ENCODE data around the gene MAST4. TPM values are rescaled to one million over a fixed set of nuclear protein-coding genes. Genes with fewer than 3 reads are reported as not detected.

MAST4 gene
- total and polyA plus RNA-seq, 4 donors = 17.1 to 34.6 (median 21.0) TPM

DNA sequence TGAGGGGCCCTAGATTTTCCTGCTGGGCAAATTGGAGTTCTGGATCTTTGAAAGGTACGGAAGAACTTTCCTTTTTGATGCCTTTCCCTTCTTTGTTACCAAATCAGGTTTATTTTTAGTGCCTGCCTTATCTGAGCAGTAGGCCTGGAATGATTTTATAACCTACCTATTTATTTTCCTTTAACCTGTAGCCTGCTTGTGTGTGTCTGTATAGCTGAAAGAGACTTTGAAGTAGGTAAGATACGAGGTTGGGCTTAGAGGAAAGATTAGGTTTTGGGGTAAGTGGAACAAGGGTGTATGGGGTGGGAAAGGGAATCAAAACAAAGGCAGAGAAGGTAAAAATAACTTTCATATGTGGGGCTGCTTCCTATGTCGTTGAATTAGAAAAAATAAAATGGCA, 389.2 kb downstream of the MAST4 start:
- H3K27ac ChIP-seq (ENCODE audit: low read depth, low read length) = no peak overlapping the region
- H3K9me3 ChIP-seq (ENCODE audit: control insufficient read depth, insufficient read depth, low read length) = no peaks in the 10 kb centered on the region
- WGBS (ENCODE audit: insufficient coverage) = 100% methylated on average over 2 of the region's 3 CpGs
- H3K4me1 ChIP-seq (ENCODE audit: control insufficient read depth, insufficient read depth, low read length) = peaks cover 2% of the 10 kb centered on the region
- DNase-seq (ENCODE audit: low read depth in 4 of 6, low spot score in 6 of 6) = no peak
- no peak overlapping the region for H3K4me3 ChIP-seq (ENCODE audit: low read depth, low read length)
- H3K27me3 ChIP-seq (ENCODE audit: control insufficient read depth, insufficient read depth, low read length) = no peaks in the 10 kb centered on the region
- no peaks in the 10 kb centered on the region for H3K36me3 ChIP-seq (ENCODE audit: control insufficient read depth, insufficient read depth, low read length)

DNA sequence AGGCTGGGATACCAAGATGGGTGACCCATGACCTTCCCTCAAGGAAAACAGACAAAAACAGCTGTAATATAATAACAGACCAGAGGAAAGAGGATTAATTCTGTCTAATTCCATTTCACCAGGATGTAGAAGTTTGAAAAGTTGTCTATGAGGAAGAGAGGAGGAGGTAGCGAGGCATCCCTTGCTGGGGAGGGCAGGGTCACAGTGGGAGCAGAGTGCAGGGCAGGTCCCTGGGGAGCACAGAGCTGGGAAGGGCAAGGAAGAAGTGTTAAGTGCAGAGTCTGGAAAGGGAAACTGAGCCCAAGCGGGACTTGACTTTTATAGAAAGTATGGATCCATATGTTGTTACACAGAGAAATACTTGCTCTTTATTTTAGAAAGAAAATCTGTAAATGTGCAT, 389.8 kb downstream of the MAST4 start:
- H3K27me3 ChIP-seq (ENCODE audit: control insufficient read depth, insufficient read depth, low read length) = no peaks in the 10 kb centered on the region
- H3K27ac ChIP-seq (ENCODE audit: low read depth, low read length) = no peak overlapping the region
- peaks cover 2% of the 10 kb centered on the region for H3K4me1 ChIP-seq (ENCODE audit: control insufficient read depth, insufficient read depth, low read length)
- WGBS (ENCODE audit: insufficient coverage) = 87% methylated on average over 1 of the region's 2 CpGs
- DNase-seq (ENCODE audit: low read depth in 4 of 6, low spot score in 6 of 6) = no peak
- H3K36me3 ChIP-seq (ENCODE audit: control insufficient read depth, insufficient read depth, low read length) = no peaks in the 10 kb centered on the region
- no peaks in the 10 kb centered on the region for H3K9me3 ChIP-seq (ENCODE audit: control insufficient read depth, insufficient read depth, low read length)
- no peak overlapping the region for H3K4me3 ChIP-seq (ENCODE audit: low read depth, low read length)

DNA sequence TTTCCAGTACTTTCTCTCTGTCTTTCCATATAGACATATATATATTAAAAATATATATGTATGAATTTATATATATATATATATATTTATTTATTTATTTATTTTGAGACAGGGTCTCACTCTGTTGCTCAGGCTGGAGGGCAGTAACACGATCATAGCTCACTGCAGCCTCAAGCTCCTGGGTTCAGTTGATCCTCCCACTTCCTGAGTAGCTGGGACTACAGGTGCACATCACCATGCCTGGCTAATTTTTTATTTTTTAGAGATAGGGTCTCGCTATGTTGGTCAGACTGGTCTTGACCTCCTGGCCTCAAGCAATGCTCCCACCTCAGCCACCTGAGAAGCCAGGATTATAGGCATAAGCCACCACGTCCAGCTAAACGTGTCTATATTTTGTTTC, 390.3 kb downstream of the MAST4 start:
- Histone ChIP-seq H3K9me3 (ENCODE audit: control insufficient read depth, insufficient read depth, low read length) (no peaks in the 10 kb centered on the region), H3K36me3 (ENCODE audit: control insufficient read depth, insufficient read depth, low read length) (no peaks in the 10 kb centered on the region), H3K27me3 (ENCODE audit: control insufficient read depth, insufficient read depth, low read length) (no peaks in the 10 kb centered on the region), H3K4me1 (ENCODE audit: control insufficient read depth, insufficient read depth, low read length) (no peaks in the 10 kb centered on the region), H3K27ac (ENCODE audit: low read depth, low read length) (no peak overlapping the region), H3K4me3 (ENCODE audit: low read depth, low read length) (no peak overlapping the region)
- no peak for DNase-seq (ENCODE audit: low read depth in 4 of 6, low spot score in 6 of 6)
- WGBS (ENCODE audit: insufficient coverage) = 83% methylated on average over 1 of the region's 4 CpGs

DNA sequence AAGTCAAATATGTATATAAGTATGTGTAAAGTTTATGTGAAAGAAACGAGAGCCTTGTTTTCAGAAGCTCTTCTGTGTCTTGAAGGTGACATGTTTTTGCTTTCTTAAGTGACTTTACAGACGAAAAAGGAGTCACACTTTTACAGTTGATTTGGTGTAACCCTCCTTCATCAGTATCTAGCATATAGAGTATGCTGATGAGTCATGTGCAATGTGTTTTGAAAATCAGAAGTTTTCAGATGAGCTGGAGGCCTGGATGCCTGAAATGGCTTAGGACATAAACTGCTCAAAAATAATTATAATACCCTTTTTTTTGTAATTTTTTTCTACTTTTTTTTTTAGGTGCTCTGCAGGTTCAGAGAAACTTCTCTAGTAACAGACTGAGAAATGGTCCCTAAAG, 390.9 kb downstream of the MAST4 start:
- H3K36me3 ChIP-seq (ENCODE audit: control insufficient read depth, insufficient read depth, low read length) = no peaks in the 10 kb centered on the region
- DNase-seq (ENCODE audit: low read depth in 4 of 6, low spot score in 6 of 6) = no peak
- no peaks in the 10 kb centered on the region for H3K4me1 ChIP-seq (ENCODE audit: control insufficient read depth, insufficient read depth, low read length)
- no peak overlapping the region for H3K4me3 ChIP-seq (ENCODE audit: low read depth, low read length)
- no peak overlapping the region for H3K27ac ChIP-seq (ENCODE audit: low read depth, low read length)
- WGBS (ENCODE audit: insufficient coverage) = no CpG with 5 or more reads among the region's 2 CpGs
- no peaks in the 10 kb centered on the region for H3K27me3 ChIP-seq (ENCODE audit: control insufficient read depth, insufficient read depth, low read length)
- H3K9me3 ChIP-seq (ENCODE audit: control insufficient read depth, insufficient read depth, low read length) = no peaks in the 10 kb centered on the region

DNA sequence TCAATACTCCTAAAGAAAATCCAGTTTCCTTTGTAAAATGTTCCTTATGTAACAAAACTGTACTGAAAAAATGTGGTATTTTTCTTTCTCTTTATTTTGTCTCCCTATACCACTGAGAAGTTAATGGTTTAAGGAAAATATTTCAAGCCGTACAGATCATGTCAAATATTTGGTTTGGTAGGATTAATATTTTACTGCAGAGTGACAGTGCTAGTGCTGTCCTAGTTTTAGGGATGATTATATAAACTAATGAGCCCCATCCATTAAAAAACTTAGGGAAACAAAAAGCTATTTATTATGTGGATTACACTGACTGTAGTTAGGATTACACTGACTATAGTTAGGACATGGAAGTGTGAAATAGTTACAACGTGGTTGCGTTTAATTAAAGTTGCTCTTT, 391.3 kb downstream of the MAST4 start:
- WGBS (ENCODE audit: insufficient coverage) = no CpG with 5 or more reads among the region's 3 CpGs
- DNase-seq (ENCODE audit: low read depth in 4 of 6, low spot score in 6 of 6) = no peak
- H3K9me3 ChIP-seq (ENCODE audit: control insufficient read depth, insufficient read depth, low read length) = no peaks in the 10 kb centered on the region
- no peak overlapping the region for H3K4me3 ChIP-seq (ENCODE audit: low read depth, low read length)
- no peak overlapping the region for H3K27ac ChIP-seq (ENCODE audit: low read depth, low read length)
- H3K27me3 ChIP-seq (ENCODE audit: control insufficient read depth, insufficient read depth, low read length) = no peaks in the 10 kb centered on the region
- H3K4me1 ChIP-seq (ENCODE audit: control insufficient read depth, insufficient read depth, low read length) = no peaks in the 10 kb centered on the region
- no peaks in the 10 kb centered on the region for H3K36me3 ChIP-seq (ENCODE audit: control insufficient read depth, insufficient read depth, low read length)

DNA sequence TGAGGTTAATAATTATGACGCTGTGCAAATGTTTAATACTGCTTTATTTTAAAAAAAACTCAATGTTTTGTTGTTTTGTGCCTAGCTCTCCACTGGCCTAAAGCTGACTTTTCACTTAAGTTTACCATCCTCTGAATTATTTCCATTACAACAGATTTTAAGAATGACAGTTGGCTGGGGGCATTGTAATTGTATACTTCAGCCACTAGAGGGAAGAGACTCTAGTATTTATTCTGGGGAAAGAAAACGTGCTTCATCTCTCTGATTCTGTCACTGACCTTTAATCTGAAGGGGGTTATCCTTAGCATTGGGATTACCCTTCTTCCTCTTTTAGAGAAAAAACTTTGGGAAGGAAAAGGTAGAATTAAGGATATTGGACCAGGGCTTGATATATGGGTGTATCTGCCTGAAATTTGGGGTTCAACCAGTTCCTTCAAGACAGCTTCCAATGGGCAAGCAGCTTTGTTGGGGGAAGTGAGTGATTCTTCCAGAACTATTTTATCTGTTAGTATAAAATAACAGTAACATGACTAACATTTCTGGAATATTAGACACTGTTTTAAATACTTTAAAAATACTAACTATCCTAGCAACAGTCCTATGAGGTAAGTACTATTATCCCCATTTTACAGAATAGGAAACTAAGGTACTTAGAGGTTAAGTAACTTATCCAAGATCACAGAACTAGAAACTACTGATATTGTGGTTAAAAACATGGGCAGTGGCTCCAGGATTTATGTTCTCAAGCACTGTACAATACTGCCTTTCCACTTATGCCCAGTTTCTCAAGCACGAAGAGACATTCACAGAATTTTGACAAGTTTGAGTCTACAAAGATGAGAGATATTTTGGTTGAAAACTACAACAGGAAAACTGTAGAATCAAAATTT, 392.0 kb downstream of the MAST4 start:
- Histone ChIP-seq H3K9me3 (ENCODE audit: control insufficient read depth, insufficient read depth, low read length) (no peaks in the 10 kb centered on the region), H3K4me3 (ENCODE audit: low read depth, low read length) (no peak overlapping the region), H3K27me3 (ENCODE audit: control insufficient read depth, insufficient read depth, low read length) (no peaks in the 10 kb centered on the region), H3K27ac (ENCODE audit: low read depth, low read length) (no peak overlapping the region), H3K4me1 (ENCODE audit: control insufficient read depth, insufficient read depth, low read length) (no peaks in the 10 kb centered on the region), H3K36me3 (ENCODE audit: control insufficient read depth, insufficient read depth, low read length) (no peaks in the 10 kb centered on the region)
- DNase-seq (ENCODE audit: low read depth in 4 of 6, low spot score in 6 of 6) = peak in 2 of 6 donors; percentile 41 to 45
- no CpG with 5 or more reads among the region's 3 CpGs for WGBS (ENCODE audit: insufficient coverage)

DNA sequence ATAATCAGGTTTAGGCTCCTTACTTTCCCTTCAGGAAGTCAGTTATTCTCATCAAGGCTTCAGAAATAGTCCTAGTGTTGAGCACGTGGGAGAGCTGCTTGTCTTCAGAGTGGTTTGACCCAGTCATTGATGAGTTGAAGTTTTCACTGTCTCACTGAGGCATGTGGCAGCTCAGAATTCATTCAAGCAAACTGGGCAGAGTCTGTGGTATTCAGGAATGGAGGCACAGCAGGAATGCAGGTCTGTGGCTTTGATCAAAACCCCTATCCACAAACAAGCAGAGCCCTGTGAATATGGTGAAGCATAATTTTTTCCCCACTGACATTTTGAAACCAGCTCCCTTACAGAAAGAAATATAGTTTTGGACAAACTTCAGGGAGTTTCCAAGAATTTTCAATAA, 393.1 kb downstream of the MAST4 start:
- Histone ChIP-seq H3K4me1 (ENCODE audit: control insufficient read depth, insufficient read depth, low read length) (no peaks in the 10 kb centered on the region), H3K27ac (ENCODE audit: low read depth, low read length) (no peak overlapping the region), H3K27me3 (ENCODE audit: control insufficient read depth, insufficient read depth, low read length) (no peaks in the 10 kb centered on the region), H3K9me3 (ENCODE audit: control insufficient read depth, insufficient read depth, low read length) (no peaks in the 10 kb centered on the region), H3K4me3 (ENCODE audit: low read depth, low read length) (no peak overlapping the region), H3K36me3 (ENCODE audit: control insufficient read depth, insufficient read depth, low read length) (no peaks in the 10 kb centered on the region)
- WGBS (ENCODE audit: insufficient coverage) = 0% methylated on average over 1 of the region's 1 CpG
- no peak for DNase-seq (ENCODE audit: low read depth in 4 of 6, low spot score in 6 of 6)

DNA sequence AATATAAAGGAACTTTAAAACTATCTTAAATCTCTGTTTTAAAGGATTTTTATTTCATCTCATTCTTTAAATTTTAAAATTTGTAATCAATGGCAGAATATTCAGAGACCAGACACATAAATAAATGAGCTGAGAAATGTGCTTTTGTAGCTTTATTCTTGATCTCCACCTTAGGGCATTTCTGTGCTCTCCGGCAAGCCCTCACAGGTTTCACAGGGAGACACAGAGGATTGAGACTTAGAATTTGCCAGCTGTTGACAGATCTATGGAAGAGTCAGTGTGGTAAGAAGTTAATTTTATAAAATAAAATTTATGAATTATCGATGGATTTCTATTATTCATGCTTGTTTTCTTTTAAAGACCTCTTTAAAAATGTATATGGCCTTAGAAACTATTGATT, 393.6 kb downstream of the MAST4 start:
- no peaks in the 10 kb centered on the region for H3K9me3 ChIP-seq (ENCODE audit: control insufficient read depth, insufficient read depth, low read length)
- WGBS (ENCODE audit: insufficient coverage) = no CpG with 5 or more reads among the region's 2 CpGs
- H3K4me1 ChIP-seq (ENCODE audit: control insufficient read depth, insufficient read depth, low read length) = no peaks in the 10 kb centered on the region
- H3K36me3 ChIP-seq (ENCODE audit: control insufficient read depth, insufficient read depth, low read length) = no peaks in the 10 kb centered on the region
- no peak overlapping the region for H3K27ac ChIP-seq (ENCODE audit: low read depth, low read length)
- DNase-seq (ENCODE audit: low read depth in 4 of 6, low spot score in 6 of 6) = no peak
- H3K27me3 ChIP-seq (ENCODE audit: control insufficient read depth, insufficient read depth, low read length) = no peaks in the 10 kb centered on the region
- H3K4me3 ChIP-seq (ENCODE audit: low read depth, low read length) = no peak overlapping the region

DNA sequence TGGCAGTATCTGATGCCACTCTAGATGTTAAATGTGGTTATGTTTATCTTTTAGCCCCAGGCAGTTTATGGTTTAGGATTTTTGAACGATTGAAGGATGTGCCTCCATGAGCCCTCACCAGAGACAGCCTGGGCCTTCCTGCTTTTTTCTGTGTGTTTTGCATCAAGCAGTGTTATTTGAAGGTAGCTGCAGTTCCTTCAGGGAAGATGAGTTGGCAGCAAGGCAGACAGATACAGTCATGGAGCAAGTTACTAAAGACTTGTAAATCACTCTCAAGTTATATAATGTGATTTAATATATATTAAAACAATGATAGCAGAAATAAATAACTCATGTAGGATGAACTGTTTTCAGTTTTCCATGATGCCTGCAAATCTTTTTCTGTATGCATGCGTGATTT, 395.6 kb downstream of the MAST4 start:
- no peak overlapping the region for H3K27ac ChIP-seq (ENCODE audit: low read depth, low read length)
- no peaks in the 10 kb centered on the region for H3K9me3 ChIP-seq (ENCODE audit: control insufficient read depth, insufficient read depth, low read length)
- H3K4me1 ChIP-seq (ENCODE audit: control insufficient read depth, insufficient read depth, low read length) = no peaks in the 10 kb centered on the region
- no peaks in the 10 kb centered on the region for H3K27me3 ChIP-seq (ENCODE audit: control insufficient read depth, insufficient read depth, low read length)
- H3K4me3 ChIP-seq (ENCODE audit: low read depth, low read length) = no peak overlapping the region
- H3K36me3 ChIP-seq (ENCODE audit: control insufficient read depth, insufficient read depth, low read length) = no peaks in the 10 kb centered on the region
- 63% methylated on average over 1 of the region's 2 CpGs for WGBS (ENCODE audit: insufficient coverage)
- DNase-seq (ENCODE audit: low read depth in 4 of 6, low spot score in 6 of 6) = no peak

DNA sequence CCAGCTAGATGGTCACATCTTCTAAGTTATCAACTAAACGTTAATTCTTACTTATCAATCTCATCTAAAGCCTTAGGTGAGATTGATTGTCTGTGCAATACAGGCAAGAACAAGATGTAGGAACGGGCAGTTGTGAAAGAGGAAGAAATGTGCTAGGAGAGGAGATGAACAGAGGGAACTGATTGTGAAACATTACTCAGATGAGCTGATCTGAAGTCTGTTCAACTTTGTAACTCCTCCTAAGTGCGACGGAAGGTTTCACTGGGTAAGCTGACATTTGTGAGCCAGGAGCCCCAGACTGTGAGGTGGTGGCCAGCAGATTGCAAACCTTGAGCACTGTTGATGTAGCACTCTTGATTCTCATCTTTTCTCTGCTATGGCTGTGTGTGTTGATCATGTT, 396.4 kb downstream of the MAST4 start:
- Histone ChIP-seq H3K27ac (ENCODE audit: low read depth, low read length) (no peak overlapping the region), H3K4me3 (ENCODE audit: low read depth, low read length) (no peak overlapping the region), H3K27me3 (ENCODE audit: control insufficient read depth, insufficient read depth, low read length) (no peaks in the 10 kb centered on the region), H3K4me1 (ENCODE audit: control insufficient read depth, insufficient read depth, low read length) (no peaks in the 10 kb centered on the region), H3K9me3 (ENCODE audit: control insufficient read depth, insufficient read depth, low read length) (no peaks in the 10 kb centered on the region), H3K36me3 (ENCODE audit: control insufficient read depth, insufficient read depth, low read length) (no peaks in the 10 kb centered on the region)
- DNase-seq (ENCODE audit: low read depth in 4 of 6, low spot score in 6 of 6) = no peak
- 86% methylated on average over 3 of the region's 4 CpGs for WGBS (ENCODE audit: insufficient coverage)
